GM21619 (cell line): ENCODE data around the gene PCGF6.
"Not testable (repeated sequence)": the region's sequence is repeated elsewhere in the genome, so short reads cannot be mapped to it uniquely, and the experiment has no call there.

Source experiments
- ATAC-seq: cut with Tn5 transposase; IDR thresholded peaks from one replicate; pipeline ENCODE4 v1.9.1; 2021; ENCODE audit not compliant: unreplicated experiment

PCGF6 gene, protein sequence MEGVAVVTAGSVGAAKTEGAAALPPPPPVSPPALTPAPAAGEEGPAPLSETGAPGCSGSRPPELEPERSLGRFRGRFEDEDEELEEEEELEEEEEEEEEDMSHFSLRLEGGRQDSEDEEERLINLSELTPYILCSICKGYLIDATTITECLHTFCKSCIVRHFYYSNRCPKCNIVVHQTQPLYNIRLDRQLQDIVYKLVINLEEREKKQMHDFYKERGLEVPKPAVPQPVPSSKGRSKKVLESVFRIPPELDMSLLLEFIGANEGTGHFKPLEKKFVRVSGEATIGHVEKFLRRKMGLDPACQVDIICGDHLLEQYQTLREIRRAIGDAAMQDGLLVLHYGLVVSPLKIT

DNA sequence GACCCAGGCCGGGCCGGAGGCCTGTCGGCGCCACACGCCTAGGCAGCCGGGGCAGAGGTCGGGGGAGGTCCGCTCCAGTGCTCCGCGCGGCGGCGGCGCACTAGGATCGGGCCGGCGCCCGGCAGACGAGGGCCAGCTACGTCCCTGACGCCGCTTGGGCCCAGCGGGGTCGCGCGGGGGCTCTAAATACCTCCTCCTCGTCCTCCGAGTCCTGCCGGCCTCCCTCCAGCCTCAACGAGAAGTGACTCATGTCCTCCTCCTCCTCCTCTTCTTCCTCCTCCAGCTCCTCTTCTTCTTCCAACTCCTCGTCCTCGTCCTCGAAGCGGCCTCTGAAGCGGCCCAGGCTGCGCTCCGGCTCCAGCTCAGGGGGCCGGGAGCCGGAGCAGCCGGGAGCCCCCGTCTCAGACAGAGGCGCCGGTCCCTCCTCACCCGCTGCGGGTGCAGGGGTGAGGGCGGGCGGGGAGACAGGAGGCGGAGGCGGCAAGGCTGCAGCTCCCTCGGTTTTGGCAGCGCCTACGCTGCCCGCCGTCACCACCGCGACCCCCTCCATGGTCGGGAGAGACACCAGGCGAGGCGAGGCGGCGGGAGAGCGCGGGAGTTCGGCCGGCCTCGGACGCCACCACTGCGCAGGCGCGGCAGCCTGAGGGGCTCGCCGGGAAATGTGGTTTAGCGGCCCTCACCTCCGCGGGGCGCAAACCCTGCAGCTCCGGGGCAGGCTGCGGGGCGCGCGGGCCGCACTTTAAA is at the start of gene PCGF6:
Gene PCGF6 (minus strand): TSS at position 624 of the 744 bp plus-strand sequence. CDS start 74 bp downstream, at position 550.
- ATAC-seq, result peak; percentile 70

DNA sequence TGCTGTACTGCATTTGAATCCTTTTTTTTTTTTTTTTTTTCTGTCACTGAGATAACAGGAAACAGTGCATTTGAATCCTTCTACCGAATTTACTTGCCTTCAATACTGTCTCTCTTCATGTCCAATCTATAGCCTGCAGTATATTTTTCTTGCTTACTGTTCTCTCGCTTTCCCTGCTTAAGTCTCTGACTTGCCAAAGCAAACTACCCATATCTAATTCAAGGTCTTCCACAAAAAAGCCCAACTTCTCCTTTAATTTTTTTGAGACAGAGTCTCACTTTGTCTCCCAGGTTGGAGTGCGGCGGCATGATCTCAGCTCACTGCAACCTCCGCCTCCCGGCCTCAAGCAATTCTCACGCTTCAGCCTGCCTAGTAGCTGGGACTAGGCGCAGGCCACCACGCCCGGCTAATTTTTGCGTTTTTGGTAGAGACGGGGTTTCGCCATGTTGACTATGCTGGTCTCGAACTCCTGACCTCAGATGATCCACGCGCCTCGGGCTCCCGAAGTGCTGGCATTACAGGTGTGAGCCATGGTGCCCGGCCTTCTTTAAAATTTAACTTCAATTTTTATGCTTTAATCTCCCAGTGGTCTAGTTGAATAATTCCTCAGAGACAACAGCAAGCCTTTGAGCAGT is 46.4 kb upstream of the PCGF6 start:
- ATAC-seq, result no peak

DNA sequence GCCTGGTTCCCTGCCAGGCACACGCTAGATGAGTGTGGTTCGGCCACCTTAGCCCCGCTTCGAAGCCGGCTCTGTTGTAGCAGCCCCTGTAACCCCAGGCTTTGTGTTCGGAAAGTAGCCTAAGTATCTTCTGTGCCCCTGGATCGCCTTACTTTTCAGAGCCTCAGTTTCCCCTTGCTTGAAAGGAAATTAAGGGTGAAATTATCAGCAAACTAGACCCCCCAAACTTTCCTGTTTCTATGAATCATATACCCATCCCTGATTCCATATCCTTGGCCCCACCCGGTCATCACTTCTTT is 45.8 kb upstream of the PCGF6 start:
- no peak for ATAC-seq

DNA sequence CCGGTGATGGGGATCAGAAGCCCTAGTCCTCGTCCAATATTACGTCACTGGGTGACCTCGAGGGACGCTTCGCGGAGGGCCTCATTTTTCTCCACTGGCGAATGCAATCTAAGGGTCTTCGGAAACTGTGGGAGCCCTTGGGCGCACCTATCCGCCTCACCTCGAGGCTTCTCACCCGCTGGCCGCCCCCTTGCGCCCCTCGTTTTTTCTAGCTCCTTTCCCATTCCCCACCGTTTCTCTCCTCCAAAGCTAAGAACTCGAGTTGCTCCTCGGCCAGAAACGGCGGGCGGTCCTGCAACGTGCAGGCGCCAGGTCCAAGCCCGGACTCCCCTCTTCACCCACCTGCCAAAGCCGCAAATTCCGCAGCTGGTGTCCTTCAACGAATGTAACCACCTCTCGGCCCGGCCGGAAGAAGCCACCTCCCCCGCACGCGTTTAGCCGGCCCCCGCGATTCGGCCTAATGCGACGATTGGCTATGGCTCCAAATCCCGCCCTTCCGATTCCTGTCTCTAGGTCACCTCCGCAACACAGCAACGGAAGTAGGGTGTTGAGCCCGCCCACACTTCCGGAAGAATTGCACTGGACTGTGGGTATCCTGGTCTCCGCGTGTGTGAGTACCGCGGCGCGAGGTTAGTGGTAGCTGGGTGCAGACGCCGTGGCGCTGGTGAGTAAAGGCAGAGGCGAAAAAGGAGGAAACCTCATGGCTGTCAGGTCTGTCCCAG is 45.3 kb upstream of the PCGF6 start, which contains the start of the genes ATP5MK and PDCD11:
Gene ATP5MK (minus strand): TSS at position 409 of the 722 bp plus-strand sequence. CDS start 4,018 bp downstream, outside the sequence.
Gene PDCD11 (plus strand): TSS at position 560 of the 722 bp plus-strand sequence. CDS start 1,801 bp downstream, outside the sequence.
- peak; percentile 99 for ATAC-seq

DNA sequence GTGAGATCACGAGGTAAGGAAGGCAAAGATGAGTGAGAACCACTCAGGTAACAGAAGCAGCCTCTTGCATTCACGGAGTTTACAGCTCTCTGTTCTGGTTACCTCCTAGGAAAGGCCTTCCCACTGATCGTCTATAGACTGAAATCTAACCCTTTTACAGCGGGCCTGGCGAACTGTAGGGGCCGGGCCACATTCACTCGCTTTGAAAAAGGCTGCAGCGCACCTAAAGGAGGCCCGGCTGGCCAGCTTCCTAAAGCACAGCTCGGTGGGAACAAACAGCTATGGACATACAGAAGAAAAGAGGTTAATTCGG is 44.8 kb upstream of the PCGF6 start:
- no peak for ATAC-seq

DNA sequence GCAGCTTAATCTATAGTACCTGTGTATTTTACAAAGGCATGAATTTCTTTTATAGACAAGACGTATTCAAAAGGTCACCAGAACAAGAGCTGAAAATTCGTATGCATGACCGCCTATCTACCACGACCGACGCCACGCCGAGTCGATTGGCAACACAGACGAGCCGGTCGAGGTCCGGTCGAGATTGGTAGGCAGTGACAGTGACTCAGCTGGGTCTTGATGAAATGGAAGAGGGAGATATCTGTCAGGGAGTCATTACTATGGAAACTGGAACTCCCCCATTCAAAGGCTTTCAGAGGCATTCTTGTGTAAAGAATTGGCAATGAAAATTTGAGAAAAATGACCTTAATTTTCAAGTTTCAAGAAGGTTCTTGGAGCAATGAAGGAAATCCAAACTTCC is 43.2 kb upstream of the PCGF6 start:
- ATAC-seq, result no peak

DNA sequence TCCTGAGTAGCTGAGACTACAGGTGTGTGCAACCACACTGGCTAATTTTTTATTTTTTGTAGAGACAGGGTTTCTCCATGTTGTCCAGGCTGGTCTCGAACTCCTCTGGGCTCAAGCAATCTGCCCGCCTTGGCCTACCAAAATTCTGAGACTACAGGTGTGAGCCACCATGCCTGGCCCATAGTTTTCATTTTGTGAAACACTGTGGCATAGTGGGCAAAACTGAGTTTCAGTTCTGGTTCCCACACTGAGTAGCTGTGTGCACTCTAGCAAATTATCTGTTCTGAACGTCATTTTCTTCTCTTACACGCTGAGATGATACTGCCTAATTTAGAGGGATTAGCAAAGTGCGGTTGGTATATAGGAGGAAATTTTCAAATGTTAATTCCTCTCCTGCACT is 31.8 kb upstream of the PCGF6 start:
- ATAC-seq, result no peak

DNA sequence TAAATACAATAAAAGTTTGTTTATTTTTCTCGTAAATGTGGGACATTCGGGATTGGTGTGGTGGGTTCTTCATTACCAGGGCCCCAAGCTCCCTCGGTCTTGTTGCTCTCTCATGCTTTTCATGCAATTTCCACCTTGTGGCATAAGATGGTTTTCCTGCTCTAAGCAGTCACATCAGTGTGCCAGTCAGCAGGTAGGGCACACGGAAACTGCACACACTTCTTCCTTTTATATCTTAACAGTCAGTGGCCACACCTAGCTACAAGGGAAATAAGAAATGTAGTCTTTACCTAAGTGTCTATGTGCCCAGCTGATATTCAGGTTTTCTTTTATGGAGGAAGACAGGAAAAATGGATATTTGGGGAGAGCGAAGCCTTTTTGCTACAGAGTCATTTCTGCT is 23.3 kb upstream of the PCGF6 start:
- ATAC-seq, result no peak

DNA sequence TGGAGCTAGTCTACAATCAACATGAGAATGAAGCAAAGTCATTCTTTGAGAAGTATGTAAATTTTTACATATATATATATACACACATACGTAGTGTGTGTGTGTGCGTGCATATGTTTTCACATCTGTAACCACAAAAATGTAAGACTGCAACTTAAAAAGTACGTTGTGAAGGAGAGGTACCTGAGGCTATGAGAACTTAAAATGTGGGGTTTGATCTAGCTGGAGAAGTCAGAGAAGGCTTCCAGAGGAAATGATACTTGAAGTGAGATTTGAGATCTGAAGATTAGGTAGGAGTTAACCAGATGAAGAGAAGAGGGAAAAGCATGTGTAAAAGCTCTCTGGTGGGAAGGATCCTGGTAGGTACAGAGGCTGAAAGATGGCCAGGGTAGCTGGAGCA is 22.6 kb upstream of the PCGF6 start:
- ATAC-seq, result no peak

DNA sequence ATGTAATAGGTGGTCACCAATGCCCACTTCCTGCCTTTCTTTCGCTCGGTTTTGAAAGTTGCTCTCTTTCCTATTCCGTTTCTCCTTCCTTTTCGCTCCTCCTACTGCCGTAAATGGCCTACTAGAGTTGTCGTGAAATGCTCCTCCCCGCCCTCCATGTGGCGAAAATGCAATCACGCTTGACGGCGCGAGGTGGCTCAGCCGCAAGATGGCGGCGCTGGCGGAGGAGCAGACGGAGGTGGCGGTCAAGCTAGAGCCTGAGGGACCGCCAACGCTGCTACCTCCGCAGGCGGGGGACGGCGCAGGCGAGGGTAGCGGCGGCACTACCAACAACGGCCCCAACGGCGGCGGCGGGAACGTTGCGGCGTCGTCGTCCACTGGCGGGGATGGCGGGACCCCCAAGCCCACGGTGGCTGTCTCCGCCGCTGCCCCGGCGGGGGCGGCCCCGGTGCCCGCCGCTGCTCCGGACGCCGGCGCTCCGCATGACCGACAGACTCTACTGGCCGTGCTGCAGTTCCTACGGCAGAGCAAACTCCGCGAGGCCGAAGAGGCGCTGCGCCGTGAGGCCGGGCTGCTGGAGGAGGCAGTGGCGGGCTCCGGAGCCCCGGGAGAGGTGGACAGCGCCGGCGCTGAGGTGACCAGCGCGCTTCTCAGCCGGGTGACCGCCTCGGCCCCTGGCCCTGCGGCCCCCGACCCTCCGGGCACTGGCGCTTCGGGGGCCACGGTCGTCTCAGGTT is 17.0 kb upstream of the PCGF6 start, which contains the start of gene TAF5:
Gene TAF5 (plus strand): TSS at position 195 of the 737 bp plus-strand sequence. CDS start 14 bp downstream, at position 209.
- ATAC-seq, result peak; percentile 55

DNA sequence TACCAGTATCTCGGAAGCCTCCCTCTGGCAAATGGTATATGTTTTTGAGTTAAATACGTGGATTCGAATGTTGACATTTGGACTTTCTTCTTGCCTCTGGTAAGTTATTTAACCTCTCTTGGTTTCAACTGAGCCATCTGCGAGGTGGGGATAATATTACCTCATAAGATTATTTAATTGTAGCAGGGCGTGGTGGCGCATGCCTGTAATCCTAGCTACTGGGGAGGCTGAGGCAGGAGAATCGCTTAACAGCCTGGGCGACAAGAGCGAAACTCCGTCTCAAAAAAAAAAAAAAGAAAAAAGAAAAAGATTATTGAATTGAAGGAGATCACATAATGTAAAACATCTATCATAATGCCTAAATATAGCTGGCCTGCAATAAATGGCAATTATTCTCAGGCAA is 16.4 kb upstream of the PCGF6 start:
- no peak for ATAC-seq

DNA sequence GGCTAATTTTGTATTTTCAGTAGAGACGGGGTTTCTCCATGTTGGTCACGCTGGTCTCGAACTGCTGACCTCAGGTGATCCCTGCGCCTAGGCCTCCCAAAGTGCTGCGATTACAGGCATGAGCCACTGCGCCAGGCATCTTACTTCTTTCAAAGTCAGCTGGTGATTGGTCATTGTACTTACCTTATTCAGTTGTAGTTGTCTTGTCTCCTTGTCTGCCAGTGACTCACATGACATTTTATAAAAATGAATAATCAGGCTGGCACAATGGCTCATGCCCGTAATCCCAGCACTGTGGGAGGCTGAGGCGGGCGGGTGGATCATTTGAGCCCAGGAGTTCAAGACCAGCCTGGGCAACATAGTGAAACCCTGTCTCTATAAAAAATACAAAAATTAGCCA is 9.9 kb upstream of the PCGF6 start:
- ATAC-seq, result not testable (repeated sequence)

DNA sequence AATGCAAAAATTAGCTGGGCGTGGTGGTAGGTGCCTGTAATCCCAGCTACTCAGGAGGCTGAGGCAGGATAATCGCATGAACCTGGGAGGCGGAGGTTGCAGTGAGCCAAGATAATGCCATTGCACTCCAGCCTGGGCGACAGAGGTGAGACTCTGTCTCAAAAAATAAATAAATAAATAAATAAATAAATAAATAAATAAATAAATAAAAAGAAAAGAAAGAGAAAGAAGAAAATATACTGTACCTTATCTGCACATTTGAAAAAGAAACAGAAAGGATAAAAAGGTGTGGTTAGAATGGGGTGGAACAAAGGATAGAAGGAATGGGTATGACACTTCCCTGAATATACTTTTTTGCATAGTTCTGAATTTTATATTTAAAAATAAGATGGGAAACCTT is 8.6 kb upstream of the PCGF6 start:
- not testable (repeated sequence) for ATAC-seq

DNA sequence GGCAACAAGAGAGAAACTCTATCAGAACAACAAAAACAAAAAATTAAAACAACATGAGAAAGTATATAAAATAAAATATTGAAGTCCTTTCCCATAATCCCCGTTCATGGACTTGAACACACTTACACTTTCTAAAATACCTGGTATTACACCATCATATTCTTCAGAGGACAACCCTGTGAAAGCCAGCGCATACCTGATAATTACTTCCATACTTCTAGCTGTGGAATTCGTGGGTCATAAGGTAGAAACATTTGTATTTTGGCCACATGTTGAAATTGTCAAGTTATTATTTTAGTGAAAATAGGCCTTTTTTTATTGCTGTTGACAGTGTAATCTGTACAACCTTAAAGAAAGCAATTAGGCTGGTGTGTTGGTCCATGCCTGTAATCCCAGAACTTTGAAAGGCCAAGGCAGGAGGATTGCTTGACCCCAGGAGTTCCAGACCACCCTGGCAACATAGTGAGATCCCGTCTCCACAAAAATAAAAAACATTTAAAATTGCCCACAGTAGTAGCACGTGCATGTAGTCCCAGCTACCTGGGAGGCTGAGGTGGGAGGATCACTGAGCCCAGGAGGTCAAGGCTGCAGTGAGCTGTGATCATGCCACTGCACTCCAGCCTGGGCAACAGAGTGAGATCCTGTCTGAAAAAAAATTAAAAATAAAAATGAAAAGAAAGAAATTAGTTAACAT is 5.1 kb upstream of the PCGF6 start:
- no peak for ATAC-seq

DNA sequence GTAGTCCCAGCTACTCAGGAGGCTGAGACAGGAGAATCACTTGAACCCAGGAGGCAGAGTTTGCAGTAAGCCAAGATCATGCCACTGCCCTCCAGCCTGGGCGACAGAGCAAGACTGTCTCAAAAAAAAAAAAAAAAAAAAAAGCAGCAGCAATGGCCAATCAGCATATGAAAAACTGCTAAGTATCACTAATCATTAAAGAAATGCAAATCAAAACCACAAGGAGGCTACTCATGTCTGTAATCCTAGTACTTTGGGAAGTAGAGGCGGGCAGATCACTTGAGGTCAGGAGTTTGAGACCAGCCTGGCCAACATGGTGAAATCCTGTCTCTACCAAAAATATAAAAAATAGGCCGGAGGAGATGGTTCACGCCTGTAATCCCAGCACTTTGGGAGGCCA is 3.6 kb upstream of the PCGF6 start:
- ATAC-seq, result not testable (repeated sequence)

DNA sequence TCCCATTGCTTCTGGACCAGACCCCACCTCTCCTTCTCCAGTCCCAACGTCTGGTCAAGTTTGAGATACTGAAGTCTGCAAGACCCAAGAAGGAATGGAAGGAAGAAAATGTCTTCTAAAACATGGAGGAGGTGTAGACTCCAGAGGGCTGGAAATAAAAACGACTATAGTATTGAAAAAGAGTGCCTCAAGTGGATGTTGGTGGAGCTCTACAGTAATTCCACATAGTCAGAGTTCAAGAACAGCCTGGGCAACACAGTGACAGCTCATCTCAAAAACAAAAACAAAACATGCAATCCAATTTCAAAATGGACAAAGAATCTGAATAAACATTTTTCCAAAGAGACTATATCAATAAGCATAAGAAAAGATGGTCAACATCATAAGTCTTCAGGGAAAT is 2.3 kb upstream of the PCGF6 start:
- no peak for ATAC-seq

DNA sequence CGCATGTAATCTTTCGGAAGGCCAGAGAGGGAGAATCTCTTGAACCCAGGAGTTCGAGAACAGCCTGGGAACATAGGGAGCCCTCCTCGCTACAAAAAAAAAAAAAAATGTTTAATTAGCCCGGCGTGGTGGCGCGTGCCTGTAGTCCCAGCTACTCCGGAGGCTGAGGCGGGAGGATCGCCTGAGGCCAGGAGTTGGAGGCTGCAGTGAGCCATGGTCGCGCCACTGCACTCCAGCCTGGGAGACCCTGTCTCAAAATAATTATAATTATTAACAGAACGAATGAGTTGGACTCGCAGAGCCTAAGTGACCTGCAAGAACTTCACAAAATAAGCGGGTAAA is 794 bp downstream of the PCGF6 start:
- no peak for ATAC-seq

DNA sequence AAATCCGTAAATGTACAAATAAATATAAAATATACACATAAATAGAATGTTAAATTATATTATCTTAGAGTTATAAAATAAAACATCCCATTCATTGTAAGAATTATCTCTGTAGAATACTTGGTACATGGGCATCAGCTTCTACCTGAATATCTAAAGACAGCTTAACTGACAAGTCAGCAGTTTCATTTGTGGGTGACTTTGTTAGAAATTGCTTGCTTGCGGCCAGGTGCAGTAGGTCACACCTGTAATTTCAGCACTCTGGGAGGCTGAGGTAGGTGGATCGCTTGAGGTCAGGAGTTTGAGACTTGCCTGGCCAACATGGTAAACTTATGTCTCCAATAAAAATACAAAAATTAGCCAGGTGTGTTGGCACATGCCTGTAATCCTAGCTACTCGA is 14.6 kb downstream of the PCGF6 start:
- no peak for ATAC-seq

DNA sequence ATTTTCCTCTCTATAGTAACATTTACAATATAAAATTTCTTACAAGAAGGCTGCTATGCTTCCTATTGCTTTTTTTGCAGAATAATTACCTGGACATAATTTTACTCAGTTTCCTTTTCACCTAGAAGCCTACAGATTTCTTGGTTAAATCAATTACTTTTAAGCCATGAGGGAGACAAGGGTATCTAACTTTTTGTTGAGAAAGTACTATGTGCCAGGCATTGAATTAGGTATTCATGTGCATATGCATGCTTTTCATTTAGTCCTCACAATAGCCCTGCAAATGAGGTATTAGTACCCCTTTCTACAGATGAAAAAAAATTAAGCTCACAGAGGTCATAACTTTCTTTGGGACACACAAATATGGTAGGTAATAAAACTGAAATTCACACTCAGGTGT is 16.4 kb downstream of the PCGF6 start:
- ATAC-seq, result no peak

DNA sequence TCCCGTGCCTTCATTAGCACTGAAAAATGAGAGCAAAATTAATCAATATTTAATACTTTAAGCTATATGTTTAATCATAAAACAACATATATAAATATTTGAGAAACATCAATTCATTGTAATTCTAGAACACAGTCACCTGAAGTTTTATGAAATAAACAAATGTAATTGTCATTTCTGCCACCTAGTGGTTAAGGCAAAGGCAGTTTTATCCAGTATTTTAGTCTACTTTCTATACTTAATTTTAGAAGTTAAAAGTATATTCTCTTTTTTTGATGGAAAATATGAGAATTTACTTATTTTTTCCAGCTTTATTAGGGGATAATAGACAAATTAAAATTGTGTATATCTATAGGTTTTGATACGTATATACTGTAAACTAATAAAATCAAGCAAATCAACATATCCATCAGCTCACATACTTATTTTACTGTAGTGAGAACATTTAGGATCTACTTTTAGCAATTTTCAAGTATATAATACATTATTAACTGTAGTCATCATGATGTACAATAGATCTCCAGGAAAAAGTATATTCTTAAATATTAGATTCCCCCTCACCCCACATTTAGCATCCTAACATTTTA is 16.9 kb downstream of the PCGF6 start:
- no peak for ATAC-seq
